ENCODE data around the gene UCKL1.
"Not testable (repeated sequence)": the region's sequence is repeated elsewhere in the genome, so short reads cannot be mapped to it uniquely, and the experiment has no call there.

The UCKL1 gene

DNA sequence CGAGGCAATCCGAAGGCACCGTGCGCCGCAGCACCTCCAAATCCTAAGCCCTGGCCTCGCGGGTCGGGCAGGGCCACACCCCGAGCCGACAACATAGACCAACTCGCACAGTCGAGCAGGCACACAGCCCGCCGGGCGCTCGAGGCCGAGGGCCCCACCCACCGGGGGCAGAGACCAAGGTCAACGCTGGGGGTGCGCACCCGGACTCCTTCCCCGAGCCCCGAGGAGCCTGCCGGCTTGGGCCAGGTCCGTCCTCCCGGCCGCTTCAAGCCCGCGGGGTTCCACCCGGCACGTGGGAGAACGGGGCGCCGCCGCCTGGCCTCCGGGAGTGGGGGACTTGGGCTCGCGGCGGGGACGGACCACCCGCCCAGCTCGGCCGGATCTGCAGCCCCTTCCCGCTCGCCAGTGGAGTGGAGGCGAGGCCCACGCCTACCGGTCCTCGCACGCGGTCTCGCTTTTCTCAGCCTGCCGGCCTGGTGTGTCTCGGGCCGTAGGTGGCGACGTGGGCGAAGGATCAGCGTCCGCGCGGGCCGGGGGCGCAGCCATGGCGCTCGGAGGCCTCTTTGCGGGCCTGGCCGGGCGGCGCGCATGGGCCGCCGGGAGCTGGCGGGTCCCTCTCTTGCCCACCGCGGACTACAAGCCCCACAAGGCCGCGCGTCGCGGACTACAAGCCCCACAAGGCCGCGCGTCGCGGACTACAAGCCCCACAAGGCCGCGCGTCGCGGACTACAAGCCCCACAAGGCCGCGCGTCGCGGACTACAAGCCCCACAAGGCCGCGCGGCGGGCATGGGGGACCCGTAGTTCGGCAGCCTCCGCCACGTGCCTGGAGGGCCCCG is at the start of gene UCKL1:
UCKL1 (minus strand) TSS at position 590 of the 837 bp plus-strand sequence; CDS start at position 546, 44 bp downstream.
- no peak for DNase-seq (ENCODE audit: low spot score)

DNA sequence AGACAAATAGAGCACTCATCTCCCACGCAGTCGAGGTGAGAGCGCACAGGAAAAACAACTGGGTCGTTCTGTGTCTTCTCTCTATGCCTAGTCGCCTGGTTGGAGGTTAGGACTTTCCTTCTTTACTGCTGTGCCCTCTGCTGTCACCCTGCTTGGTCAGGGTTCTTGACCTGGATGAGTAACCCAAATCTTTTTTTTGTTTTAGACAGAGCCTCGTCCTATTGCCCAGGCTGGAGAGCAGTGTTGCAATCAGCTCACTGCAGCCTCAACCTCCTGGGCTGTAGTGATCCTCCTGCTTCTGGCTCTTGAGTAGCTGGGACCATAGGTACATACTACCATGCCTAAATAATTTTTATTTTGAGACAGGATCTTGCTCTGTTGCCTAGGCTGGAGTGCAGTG is 49.2 kb upstream of the UCKL1 start:
- no peak for DNase-seq (ENCODE audit: low spot score)

DNA sequence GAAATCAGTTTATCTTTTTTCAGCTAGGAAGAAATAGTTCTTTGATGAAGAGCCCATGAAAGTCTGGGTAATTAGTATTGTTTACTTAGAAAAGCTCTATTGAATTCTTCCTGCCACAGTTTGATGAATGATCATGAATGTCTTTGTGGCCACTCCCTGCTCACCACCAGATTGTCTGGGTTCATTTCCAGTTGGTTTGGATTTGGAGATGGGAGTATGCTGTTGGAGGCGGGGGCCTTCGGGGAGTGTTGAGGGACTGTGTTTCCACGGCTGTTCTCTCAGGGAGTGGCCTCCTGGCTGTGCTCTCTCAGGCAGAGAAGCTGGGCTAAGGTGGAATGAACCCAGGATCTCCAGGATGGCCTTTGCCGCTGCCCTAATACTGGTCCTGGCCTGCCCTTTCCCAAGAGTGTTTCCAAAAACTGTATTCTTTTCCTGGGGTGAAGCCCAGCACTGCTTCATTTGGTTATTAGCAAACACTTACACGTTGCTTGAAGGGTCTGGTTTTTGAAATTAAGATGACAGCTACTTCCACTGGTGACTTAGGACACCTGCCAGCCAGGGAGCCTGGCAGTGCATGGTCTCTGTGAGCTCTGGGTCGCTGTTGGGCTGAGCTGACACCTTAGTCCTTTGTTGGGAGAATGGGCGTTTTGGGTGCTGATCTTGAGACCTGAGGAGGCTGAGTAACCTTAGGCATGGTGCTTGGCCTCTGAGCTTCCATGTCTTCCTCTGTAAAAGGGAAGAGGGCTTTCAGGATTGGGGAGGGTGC is 47.9 kb upstream of the UCKL1 start:
- DNase-seq (ENCODE audit: low spot score), result no peak

DNA sequence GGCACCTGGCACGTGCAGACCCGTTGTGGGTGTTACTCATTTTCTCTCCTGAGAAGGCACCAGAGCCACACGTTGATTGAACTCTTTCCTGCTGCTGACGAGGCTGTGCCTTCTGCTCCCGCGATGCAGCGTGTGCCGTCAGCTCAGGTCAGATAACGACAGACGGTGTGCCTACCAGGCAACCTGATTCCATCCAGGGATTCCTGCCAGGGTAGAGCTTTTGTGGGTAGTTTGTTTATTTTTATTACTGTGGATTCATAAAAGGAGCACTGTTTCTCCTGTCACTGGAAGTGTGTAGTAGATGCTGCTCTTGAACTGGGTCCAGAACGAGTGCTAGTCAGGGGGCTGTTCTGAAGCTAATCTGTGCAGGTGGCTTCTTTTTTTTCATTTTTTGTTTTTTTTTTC is 45.4 kb upstream of the UCKL1 start:
- DNase-seq (ENCODE audit: low spot score), result no peak

DNA sequence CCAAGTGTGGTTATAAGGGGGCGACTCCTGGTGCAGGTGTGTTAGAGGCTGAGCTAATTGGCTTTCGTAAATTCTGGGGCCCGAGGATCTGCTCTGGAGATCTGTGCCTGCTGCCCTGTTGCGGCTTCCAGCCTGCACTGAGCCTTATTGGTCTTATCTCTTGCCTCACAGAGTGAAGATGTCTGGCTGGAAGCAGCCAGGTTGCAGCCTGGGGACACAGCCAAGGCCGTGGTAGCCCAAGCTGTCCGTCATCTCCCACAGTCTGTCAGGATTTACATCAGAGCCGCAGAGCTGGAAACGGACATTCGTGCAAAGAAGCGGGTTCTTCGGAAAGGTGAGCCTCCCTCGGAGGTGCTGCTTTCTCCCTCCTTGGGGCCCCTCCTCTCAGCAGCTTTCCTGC is 44.7 kb upstream of the UCKL1 start:
- DNase-seq (ENCODE audit: low spot score), result no peak

DNA sequence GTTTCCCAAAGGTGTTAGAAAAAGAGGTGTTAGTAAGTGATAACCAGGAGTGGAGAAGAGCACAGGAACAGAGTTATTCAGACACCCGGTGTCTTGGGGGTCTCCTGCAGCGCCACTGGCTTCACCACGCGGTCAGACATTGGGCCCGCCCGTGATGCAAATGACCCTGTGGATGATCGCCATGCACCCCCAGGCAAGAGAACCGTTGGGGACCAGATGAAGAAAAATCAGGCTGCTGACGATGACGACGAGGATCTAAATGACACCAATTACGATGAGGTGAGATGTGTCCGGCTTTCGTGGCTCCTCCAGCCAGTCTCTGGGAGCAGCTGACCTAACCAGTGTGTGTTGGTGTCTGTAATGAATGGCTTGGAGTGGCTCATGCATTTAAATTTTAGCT is 26.7 kb upstream of the UCKL1 start:
- no peak for DNase-seq (ENCODE audit: low spot score)

DNA sequence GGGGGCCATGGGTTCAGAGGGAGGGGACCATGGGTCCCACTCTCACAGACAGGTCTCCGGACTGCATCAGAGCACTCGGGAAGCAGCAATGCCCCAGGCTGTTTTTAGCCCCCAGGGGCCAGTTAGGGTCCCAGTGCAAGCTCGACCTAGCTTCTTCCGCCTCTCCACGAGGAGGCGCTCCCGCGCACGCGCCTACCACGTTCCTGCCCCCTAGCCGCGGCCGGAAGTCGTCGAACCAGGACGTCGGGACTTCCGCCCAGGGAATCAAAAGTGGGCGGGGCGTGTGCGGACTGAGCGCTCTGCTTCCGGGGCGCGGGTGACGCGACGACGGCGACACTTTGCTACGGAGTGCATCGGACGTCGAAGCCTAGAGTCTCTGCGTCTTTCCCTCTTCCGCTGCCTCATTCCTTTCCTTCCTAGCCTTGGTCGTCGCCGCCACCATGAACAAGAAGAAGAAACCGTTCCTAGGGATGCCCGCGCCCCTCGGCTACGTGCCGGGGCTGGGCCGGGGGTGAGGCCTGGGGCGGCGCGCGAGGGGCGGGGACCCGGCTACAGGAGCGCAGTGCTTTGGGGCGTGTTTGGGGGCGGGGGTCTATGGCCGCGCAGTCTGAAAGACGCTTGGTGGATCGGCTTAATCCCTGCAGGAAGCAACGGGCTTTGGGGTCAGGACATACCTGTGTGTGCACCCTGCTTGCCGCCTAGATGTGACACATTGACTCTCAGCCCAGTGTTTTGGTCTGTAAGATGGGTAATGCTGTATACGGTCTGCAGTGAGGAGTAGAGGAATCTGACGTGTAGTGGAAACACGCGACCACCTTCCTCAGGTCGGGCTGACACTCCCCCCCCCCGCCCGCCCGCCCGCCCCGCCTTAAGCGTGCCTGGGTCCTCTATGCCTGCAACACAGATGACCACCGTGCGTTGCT is 24.9 kb upstream of the UCKL1 start, which contains the start of gene PRPF6:
PRPF6 (plus strand) TSS at position 327 of the 923 bp plus-strand sequence; CDS start at position 441, 114 bp downstream.
- DNase-seq (ENCODE audit: low spot score), result peak; percentile 93

DNA sequence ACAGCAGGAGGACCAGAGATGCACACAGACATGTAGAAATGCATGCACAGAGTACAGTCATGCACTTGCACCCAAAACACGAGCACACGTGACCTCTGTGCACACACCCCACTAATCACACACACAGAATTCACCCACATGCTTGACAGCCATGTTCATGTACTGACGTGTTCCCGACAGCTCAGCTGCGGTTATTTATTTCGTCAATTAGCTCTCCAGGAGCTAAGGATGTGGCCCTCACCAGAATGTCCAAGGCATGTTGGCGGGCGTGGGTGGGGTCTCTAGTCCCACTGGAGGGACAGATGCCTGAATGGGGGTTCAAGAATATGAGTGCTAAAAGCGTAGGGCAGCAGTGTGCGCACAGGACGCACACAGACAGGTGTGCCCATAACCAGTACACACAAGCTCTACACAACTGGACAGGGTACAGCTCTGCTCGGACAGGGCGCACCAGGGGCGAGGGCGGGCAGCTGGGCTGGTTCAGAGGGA is 24.1 kb upstream of the UCKL1 start:
- no peak for DNase-seq (ENCODE audit: low spot score)

DNA sequence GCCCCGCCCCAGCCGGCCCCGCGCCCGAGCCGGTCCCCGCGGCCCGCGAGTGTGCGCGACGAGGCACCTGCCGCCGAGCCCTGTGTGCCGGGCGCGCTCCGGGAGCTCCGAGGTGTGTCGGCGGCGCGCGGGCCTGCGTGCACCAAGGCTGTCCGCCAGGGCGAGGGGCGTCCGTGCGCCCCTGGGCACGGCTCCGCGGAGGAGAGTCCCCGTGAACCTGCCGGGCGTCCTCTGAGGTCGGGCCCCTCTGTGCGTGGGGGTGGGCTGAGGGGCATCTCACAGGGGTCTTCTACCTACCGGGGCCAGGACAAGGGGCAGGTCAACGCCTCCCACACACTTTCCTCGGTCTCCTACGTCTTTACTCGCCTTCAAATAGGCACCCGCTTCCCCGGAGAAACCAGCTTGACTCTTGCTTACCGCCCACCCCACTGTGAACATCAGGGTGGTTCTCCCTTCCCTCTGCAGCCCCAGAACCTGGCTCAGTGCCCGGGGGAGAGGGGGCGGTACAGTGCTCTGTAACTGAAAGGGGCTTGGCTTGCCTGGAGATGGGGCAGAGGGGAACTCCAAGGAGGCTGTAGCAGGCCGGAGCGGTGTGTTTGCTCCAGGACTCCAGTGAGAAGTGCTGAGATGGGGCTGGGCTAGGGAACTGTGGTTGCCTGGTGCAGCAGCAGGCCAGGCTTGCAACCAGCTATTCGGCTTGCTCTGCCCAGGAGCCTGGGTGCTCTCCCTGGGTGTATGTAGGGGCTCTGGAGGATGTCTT is 23.5 kb upstream of the UCKL1 start, which contains the start of gene SAMD10:
SAMD10 (minus strand) TSS at position 86 of the 760 bp plus-strand sequence. CDS start 175 bp downstream, outside the sequence.
- no peak for DNase-seq (ENCODE audit: low spot score)

GRCh38 chr20:63979229-63979556 is 23.0 kb upstream of the UCKL1 start:
- DNase-seq (ENCODE audit: low spot score), result no peak

DNA sequence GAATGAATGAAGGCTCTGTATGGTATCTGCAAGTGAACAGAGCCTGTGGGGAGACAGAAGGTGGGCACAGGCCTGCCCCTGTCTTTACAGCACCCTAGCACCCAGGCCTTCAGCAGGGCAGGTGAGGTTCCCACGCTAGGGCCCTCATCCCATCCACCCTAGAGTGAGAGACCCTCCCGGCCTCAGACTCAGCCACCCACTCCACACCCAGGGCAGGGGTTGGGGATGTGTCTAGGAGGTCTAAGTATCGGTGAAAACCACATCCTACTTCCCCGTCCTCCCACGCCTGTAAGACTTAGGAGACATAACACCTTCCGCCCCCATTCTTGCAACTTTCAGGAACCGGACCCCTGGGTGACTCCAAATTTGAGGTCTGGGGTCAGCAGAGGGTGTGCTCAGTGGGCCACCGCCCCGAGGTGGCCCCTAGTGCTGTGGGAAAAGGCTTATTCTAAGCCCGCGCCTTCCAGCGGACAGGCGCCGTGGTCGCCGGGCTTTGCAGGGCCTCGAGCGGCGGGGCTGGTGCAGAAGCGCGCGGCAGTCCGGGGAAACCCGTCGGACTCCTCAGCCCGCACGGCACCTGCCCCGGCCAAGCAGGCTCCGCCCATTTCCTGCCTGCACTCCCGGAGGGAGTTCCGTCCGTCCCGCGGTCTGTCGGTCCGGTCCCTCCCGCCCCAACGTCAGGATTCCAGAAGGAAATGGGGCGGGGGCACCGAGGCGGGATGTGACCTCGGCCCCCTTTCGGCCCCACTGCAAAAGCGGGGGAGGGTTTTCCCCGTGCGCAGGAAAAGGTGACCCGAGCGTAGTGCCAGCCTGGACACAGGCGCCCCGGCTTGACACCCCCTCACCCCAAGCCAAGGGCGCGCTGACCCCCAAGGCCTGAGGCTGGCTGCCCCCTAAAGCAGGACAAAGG is 22.4 kb upstream of the UCKL1 start:
- DNase-seq (ENCODE audit: low spot score), result no peak

- no peak for DNase-seq (ENCODE audit: low spot score)
Measured at GRCh38 chr20:63977739-63978276, 21.6 kb upstream of the UCKL1 start.

- no peak for DNase-seq (ENCODE audit: low spot score)
Measured at GRCh38 chr20:63976980-63977738, 20.9 kb upstream of the UCKL1 start.

DNA sequence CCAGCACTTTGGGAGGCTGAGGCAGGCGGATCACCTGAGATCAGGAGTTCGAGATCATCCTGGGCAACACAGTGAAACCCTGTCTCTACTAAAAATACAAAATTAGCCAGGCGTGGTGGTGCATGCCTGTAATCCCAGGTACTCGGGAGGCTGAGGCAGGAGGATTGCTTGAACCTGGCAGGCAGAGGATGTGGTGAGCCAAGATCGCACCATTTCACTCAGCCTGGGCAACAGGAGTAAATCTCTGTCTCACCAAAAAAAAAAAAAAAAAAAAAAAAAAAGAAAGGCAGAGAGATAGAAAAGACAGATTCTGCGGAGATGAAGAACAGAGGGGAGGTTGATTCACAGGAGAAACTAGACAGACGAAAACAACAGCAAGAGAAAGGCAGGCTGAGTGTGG is 20.3 kb upstream of the UCKL1 start:
- DNase-seq (ENCODE audit: low spot score), result not testable (repeated sequence)

DNA sequence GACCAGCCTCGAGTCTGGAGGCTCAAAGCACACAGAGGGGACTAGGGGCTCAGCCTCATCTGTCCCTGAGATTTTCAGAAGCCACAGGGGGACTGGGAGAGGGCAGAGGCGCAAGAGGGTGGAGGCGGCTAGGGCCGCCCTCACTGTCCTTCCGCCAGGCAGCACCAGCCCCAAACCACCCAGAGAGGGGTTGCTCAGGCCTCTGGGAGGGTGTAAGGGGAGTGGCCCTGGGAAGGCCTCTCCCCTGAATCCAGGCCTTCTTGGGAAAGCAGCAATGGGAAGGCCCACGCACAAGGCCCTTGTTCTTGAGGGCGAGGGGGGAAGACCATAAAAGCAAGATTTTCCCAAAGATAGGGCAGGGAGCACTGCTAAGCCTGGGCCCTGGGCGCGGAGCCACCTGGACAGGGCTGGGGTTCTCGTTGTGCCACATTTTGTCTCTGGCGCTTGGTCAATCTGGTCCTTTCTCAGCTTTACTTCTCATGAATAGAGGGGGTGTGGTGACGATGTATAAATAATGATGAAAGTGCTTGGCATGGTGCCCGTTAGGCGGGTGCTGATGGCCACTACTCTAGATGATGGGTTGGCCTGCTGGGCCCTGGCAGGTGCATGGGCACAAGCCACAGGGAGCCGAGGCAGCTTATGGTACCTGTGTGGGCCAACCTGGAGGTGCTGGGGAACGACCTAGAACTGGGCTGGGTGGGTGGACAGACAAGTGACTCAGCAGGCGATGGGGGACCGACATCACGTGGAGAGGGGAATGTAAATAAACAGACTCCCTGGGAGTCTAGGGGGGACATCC is 18.4 kb upstream of the UCKL1 start:
- no peak for DNase-seq (ENCODE audit: low spot score)

- DNase-seq (ENCODE audit: low spot score), result peak; percentile 86
Measured at GRCh38 chr20:63973636-63974401, 17.6 kb upstream of the UCKL1 start.

DNA sequence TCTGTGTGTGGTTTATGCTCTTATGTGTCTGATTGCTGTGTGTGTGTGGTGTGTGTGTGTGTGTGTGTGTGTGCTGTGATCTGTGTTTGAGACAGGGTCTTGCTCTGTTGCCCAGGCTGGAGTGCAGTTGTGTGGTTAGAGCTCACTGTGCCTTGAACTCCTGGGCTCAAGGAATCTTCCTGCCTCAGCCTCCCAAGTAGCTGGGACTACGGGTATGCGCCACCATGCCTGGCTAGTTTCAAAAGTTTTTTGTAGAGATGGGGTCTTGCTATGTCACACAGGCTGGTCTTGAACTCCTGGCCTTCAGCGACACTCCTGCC is 16.9 kb upstream of the UCKL1 start:
- no peak for DNase-seq (ENCODE audit: low spot score)
